Esophagus mucosa (tissue), 1 donor: ENCODE results near the gene MTRF1. TPM values are rescaled to one million over a fixed set of nuclear protein-coding genes. Genes with fewer than 3 reads are reported as not detected.
A peak's percentile ranks its signal among the peaks of the same experiment; 100 is the strongest.
"Not testable (repeated sequence)": the region's sequence is repeated elsewhere in the genome, so short reads cannot be mapped to it uniquely, and the experiment has no call there.

Experiments used
- ATAC-seq: fragments of 200-7000 bp; cut with Tn5 transposase; one replicate; pipeline ENCODE4 v1.9.1; 2020
- total RNA-seq: library from RNA; stranded (reverse); gene quantifications from one replicate; pipeline ENCODE4 v1.2.4, GENCODE V29; 2023
- donor health status: DM: yes; HTN: yes; CAD: no.

MTRF1 gene
- 9.2 TPM for total RNA-seq

GRCh38 chr13:41263261-41263971, at the start of gene MTRF1:
MTRF1 (minus strand) TSS chr13:41263576; CDS start chr13:41260907, 2,669 bp downstream.
- ATAC-seq = peak; percentile 83

- ATAC-seq = no peak
These were observed 49.7 kb upstream of the MTRF1 start for GRCh38 chr13:41313117-41313516.

- peak; percentile 17 for ATAC-seq
These were observed 48.8 kb upstream of the MTRF1 start for GRCh38 chr13:41312176-41312500.

GRCh38 chr13:41311406-41312175, 48.2 kb upstream of the MTRF1 start:
- peak; percentile 75 for ATAC-seq

GRCh38 chr13:41310963-41311405, 47.6 kb upstream of the MTRF1 start, which contains the start of gene NAA16:
NAA16 (plus strand) TSS chr13:41311267; CDS start chr13:41311529, 262 bp downstream.
- peak; percentile 84 for ATAC-seq

- ATAC-seq = no peak
These were observed 44.7 kb upstream of the MTRF1 start for GRCh38 chr13:41307884-41308640.

GRCh38 chr13:41306271-41307145, 43.1 kb upstream of the MTRF1 start:
- no peak for ATAC-seq

- ATAC-seq = no peak
These were observed 41.2 kb upstream of the MTRF1 start for GRCh38 chr13:41304551-41304950.

- ATAC-seq = peak; percentile 90
These were observed 39.4 kb upstream of the MTRF1 start for GRCh38 chr13:41302743-41303142.

- no peak for ATAC-seq
These were observed 36.1 kb upstream of the MTRF1 start for GRCh38 chr13:41299316-41300094.

GRCh38 chr13:41296879-41297646, 33.7 kb upstream of the MTRF1 start:
- ATAC-seq = no peak

- ATAC-seq = no peak
These were observed 32.6 kb upstream of the MTRF1 start for GRCh38 chr13:41295973-41296372.

GRCh38 chr13:41294914-41295313, 31.5 kb upstream of the MTRF1 start:
- ATAC-seq = no peak

- no peak for ATAC-seq
These were observed 29.9 kb upstream of the MTRF1 start for GRCh38 chr13:41293272-41293671.

GRCh38 chr13:41291246-41291645, 27.9 kb upstream of the MTRF1 start:
- no peak for ATAC-seq

GRCh38 chr13:41289463-41289881, 26.1 kb upstream of the MTRF1 start:
- ATAC-seq = no peak

GRCh38 chr13:41286370-41286769, 23.0 kb upstream of the MTRF1 start:
- ATAC-seq = no peak

GRCh38 chr13:41284512-41285288, 21.3 kb upstream of the MTRF1 start:
- ATAC-seq = peak; percentile 98

GRCh38 chr13:41282129-41282571, 18.8 kb upstream of the MTRF1 start:
- no peak for ATAC-seq

- not testable (repeated sequence) for ATAC-seq
These were observed 15.8 kb upstream of the MTRF1 start for GRCh38 chr13:41279156-41279555.
